GM12892 (cell line): ENCODE data around the gene SCG5.

Experiments
- DNase-seq: peaks from one replicate; pipeline ENCODE4 v3.0.0; 2011; ENCODE audit not compliant: insufficient read length
- FAIRE-seq: peaks from 2 replicates; lab custom pipeline; 2011; peaks lifted over from hg19 to GRCh38; lab: Jason Lieb, UNC
- POLR2A ChIP-seq: IDR thresholded peaks from 2 replicates; pipeline ENCODE4 v1.6.1; 2011; ENCODE audit warnings: low read depth, low read length, control low read depth
- POLR2AphosphoS5 ChIP-seq: IDR thresholded peaks from 2 replicates; pipeline ENCODE4 v1.6.1; 2011; ENCODE audit warnings: low read depth, low read length, control low read depth
- TAF1 ChIP-seq: IDR thresholded peaks from 2 replicates; pipeline ENCODE4 v1.6.1; 2011; ENCODE audit warnings: low read depth, mild to moderate bottlenecking, control low read depth, low read length, borderline replicate concordance

The SCG5 gene

GRCh38 chr15:32682977-32683630 is 41.6 kb downstream of the SCG5 start:
- no peak for DNase-seq
- TF ChIP-seq POLR2A (no peak), POLR2AphosphoS5 (no peak), TAF1 (no peak)
- no peak for FAIRE-seq

GRCh38 chr15:32683906-32684584 is 42.5 kb downstream of the SCG5 start:
- FAIRE-seq = no peak
- TF ChIP-seq POLR2A = no peak
- TF ChIP-seq POLR2AphosphoS5 = no peak
- no peak for TF ChIP-seq TAF1
- no peak for DNase-seq

GRCh38 chr15:32685576-32685975 is 44.1 kb downstream of the SCG5 start:
- FAIRE-seq (no peak), DNase-seq (no peak)
- no peak for TF ChIP-seq POLR2A
- TF ChIP-seq POLR2AphosphoS5 = no peak

- no peak for FAIRE-seq
- TF ChIP-seq POLR2AphosphoS5 = no peak
- TF ChIP-seq POLR2A = no peak
- TF ChIP-seq TAF1 = no peak
- no peak for DNase-seq
Observed at GRCh38 chr15:32687556-32687955, 46.0 kb downstream of the SCG5 start.

GRCh38 chr15:32688151-32688639 is 46.7 kb downstream of the SCG5 start:
- no peak for TF ChIP-seq TAF1
- no peak for TF ChIP-seq POLR2AphosphoS5
- TF ChIP-seq POLR2A = no peak
- DNase-seq = no peak
- no peak for FAIRE-seq

GRCh38 chr15:32690941-32691688 is 49.6 kb downstream of the SCG5 start:
- TF ChIP-seq POLR2AphosphoS5 (no peak), POLR2A (no peak)
- FAIRE-seq = no peak

GRCh38 chr15:32691689-32692038 is 50.2 kb downstream of the SCG5 start:
- TF ChIP-seq TAF1 (no peak), POLR2AphosphoS5 (no peak), POLR2A (no peak)
- no peak for DNase-seq
- no peak for FAIRE-seq

More at GRCh38 chr15:32690941-32691688, 49.6 kb downstream of the SCG5 start:
- no peak for DNase-seq

- no peak for DNase-seq
- no peak for TF ChIP-seq POLR2AphosphoS5
- no peak for TF ChIP-seq POLR2A
- no peak for TF ChIP-seq TAF1
- no peak for FAIRE-seq
Observed at GRCh38 chr15:32692286-32692685, 50.8 kb downstream of the SCG5 start.

GRCh38 chr15:32694222-32694983 is 52.9 kb downstream of the SCG5 start:
- no peak for TF ChIP-seq POLR2A
- FAIRE-seq (no peak), DNase-seq (no peak)

- FAIRE-seq = no peak
Observed at GRCh38 chr15:32698773-32699390, 57.4 kb downstream of the SCG5 start.

More at GRCh38 chr15:32698773-32699390, 57.4 kb downstream of the SCG5 start:
- no peak for TF ChIP-seq POLR2AphosphoS5
- no peak for TF ChIP-seq POLR2A
- TF ChIP-seq TAF1 = no peak
- no peak for DNase-seq
